GF-D8 (cell line): ENCODE results near the gene SCN2B.

Experiments used
- DNase-seq: peaks from one replicate; lab custom pipeline; 2025; lab: John Stamatoyannopoulos, UW

The SCN2B gene, protein sequence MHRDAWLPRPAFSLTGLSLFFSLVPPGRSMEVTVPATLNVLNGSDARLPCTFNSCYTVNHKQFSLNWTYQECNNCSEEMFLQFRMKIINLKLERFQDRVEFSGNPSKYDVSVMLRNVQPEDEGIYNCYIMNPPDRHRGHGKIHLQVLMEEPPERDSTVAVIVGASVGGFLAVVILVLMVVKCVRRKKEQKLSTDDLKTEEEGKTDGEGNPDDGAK

DNA sequence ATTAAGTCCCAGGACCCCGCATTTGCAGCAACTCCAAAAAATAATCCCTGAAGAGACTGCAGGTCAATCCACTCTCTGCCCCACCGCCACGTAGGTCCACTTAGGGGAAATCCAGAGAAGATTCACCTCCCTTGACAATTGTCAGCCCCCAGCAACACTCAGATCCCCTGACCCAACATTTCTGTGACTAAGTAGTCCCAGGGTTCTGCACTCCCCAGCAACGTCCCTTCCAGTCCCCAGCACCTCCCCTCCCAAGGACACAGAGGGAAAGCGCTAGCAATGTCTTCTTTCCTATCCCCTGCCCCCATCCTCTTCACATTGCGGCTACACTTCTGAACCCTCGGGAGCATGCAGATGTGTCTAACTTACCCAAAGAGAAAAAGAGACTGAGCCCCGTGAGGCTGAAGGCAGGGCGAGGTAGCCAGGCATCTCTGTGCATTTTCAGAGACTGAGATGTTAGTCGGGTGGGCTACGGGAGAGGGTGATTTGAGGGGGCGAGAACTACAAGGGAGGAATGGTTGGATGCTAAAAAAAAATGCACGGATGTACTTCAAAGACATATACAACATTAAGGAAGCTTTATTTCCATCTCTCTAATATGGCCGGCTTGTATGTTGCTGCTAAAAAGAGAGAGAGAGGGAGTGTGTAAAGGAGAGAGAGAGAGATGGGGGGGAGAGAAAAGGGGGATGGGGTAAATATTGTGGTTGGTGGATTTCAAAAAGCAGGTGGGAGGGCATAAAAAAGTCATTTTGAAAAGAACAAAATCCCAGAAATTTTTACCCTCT lies at the start of gene SCN2B:
Gene SCN2B (minus strand): TSS at position 647 of the 785 bp plus-strand sequence. CDS start 208 bp downstream, at position 439.
- DNase-seq, result no peak

DNA sequence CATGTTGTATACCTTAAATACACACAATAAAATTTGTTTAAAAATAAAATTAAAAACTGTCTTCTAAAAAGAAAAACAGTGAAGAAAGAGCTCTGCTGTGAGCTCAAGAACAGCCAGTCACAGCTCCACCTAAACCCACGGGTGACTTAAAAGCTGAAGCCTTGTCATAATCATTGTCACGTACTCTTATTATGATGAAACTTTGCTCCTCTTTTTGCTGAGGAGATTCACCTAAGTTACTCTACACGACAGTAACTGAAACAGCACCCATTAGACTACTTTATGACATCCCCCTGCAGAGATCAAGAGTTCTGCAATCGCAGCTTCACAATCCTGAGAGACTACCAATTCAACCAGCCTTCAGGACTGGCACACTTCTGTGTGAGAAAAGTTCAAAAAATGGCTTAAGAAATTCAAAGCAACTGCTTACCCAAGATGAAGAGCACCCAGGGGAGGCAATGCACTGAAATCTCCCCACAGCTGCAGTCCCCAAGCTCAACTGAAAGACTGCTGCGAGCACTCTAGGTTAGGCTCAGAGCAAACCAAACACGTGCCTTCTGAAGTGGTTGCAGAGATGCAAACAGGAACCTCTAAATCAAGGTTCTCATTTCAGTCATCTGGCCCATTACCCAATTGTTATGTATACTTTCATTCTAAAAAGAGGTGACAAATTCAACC lies 48.2 kb upstream of the SCN2B start, which contains the start of gene JAML:
Gene JAML (minus strand): TSS at position 501 of the 678 bp plus-strand sequence. CDS start 10,145 bp downstream, outside the sequence.
- DNase-seq, result peak; percentile 62

DNA sequence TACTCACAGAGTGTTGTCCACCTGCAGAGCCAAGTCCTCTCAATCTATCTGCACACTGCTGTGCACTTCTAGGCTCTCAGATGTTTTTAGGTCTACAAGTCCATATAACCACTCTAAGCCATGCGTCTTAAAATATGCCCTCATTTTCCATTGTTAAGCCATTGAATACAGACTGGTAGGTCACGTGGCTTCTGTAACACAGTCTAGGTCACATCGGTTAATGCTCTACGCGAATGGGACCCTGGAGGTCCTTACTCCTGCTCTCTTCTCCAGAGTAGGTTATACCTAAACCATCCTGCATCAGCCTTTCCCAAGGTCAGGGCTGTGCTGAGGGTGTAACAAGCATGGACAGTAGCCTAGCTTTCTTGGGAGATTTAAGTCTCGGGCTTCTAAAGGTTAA lies 47.6 kb upstream of the SCN2B start:
- no peak for DNase-seq

DNA sequence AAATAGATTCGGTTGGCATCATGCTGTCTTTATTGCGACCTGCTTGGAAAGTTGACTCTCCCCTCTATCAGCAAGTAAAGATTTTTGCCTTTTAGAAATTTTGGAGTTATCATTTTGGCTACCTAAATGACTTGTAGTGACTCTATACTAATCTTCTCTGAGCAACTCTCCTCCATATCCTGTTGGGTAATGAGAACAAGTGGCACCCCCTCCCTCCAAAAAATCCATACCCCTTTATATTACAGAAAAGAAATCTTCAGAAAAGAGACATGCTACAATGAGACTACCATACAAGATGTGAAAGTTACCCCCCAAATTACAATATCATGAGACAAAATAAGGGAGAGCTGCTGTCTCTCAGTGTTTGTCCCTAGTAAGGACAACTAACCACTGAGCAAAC lies 47.1 kb upstream of the SCN2B start:
- DNase-seq, result no peak

DNA sequence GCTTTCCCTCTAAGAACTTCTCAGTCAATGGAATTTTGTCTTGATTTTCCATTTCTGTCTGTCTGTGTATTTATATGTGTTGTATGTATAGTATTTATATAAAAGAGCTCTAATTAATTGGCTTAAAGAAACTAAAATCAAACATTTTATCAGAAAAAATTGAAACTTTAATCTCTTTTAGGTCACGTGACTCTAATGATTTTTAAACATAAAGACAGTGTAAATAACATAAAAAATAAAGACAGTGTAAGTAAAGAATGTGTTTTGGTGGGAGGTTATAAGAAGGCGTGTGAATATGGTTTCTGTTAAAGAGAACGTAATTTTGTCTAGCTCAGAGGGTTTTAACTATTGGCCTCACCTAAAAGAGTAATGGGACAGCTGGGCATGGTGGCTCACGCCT lies 46.0 kb upstream of the SCN2B start:
- no peak for DNase-seq

DNA sequence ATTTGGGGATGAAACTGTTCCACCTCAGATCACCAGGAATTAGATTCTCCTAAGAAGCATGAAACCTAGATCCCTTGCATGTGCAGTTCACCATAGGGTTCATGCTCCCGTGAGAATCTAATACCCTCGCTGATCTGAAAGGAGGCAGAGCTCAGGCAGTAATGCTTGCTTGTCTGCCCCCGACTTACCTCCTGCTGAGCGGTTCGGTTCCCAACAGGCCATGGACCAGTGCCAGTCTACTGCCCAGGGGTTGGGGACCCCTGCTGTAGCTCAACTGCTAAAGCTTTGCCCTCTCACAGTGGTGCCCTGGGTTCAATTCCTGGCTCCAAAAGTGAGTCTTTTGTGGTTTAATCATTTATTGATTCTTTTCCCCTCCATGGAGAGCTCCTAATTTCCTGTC lies 45.0 kb upstream of the SCN2B start:
- no peak for DNase-seq

DNA sequence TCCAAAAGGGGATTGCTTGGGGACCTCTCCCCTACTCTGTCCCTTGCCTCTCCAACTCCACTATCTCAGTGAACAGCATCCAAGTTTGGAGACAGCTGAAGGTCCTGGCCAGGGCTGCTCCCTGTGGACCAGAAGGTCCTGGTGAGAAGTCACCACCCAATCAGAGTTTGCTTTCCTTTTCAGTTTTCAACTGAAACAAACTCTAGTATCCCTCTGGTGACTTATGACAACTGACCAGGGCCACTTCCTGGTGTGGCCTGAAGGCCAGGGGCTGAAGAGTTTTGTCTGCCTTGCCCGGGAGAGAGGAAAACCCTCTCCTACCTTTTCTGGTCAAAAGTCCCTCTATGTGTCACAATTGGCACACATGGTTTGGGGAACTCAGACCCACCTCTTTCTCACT lies 43.3 kb upstream of the SCN2B start:
- DNase-seq, result no peak

DNA sequence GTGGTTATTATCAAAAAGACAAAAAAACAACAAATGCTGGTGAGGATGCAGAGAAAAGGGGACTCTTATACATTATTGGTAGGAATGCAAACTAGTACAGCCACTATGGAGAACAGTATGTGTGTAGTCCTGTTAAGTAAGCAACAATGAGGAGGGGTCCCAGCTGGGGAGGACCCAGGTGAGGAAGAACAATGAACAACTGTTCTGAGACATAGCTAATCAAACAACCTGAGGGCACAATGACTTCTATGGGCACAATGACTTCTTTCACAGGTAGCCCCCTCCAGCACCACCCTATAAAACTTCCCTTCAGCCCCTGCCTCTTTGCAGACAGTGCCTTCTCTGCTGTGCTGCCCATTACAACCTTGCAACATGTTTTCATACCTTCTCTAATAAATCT lies 42.8 kb upstream of the SCN2B start:
- no peak for DNase-seq

DNA sequence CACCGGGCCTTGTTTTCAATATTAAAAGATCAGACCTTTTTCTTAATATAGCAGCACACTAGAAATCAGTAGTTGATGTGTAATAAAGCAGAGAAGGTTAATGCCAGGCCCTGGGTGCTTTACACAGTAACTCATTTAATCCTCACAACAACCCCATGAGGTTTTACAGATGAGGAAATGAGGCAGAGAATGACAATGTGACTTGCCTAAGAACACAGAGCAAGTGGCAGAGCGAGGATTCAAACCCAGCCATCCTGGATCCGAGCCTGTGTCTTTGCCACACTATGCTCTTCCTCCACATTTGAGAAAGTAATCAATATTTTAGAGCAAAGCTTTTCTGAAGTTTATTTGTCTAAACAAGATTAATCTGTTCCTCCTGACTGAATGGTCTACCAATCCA lies 41.1 kb upstream of the SCN2B start:
- DNase-seq, result no peak

DNA sequence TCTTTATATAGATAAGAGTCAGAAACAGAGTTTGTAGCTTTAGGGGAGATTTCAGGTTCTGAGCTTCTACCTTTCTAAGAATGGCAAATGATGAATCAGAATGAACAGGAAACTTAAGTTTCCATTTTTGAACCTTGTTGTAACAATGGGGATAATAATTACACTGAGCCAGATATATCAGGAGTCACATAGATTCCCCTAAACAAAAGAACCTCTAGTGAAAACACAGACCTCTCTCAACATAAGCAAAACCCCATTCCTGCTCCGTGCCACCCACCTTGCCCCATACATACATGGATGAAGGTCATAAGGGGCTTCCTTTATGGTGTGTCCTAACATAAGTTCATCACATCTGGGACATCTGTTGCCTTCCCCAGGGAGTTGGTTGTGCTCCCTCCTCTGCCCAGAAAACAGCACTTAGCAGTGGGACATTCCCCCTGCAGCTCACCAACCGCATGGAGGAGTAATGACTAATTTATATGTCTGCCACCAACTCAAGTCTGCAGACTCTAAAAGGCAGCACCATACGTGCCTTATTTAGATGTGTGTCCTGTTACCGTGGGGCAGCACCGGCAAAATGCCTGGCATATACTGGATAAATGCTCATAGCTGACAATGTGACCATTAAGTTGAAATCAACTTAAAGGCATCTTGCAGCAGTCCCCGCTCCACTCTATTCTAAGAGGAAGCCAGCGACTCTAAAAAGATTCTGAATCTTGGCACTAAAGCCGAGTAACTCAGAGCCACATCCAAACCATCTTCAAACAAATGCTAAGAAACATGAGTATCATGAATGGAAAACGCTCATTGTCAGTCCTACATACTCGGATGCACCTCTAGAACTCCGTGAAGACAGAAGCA lies 40.4 kb upstream of the SCN2B start:
- DNase-seq, result no peak

DNA sequence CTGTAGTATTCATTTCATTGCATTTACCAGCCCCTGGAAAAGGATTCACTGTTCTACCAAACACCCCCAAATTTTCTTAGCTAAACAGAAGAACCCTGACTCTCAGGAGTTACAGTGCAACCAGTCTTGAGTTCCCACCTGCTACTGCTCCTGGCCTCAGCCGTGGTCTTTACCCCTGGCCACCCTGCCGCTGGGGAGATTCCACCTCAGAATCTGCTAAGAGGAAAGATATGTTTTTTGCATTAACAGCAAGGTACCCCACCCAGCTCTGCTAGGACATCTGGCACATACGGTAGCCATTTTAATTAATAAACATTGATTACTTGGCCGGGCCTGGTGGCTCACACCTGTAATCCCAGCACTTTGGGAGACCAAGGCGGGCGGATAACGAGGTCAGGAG lies 39.3 kb upstream of the SCN2B start:
- no peak for DNase-seq

DNA sequence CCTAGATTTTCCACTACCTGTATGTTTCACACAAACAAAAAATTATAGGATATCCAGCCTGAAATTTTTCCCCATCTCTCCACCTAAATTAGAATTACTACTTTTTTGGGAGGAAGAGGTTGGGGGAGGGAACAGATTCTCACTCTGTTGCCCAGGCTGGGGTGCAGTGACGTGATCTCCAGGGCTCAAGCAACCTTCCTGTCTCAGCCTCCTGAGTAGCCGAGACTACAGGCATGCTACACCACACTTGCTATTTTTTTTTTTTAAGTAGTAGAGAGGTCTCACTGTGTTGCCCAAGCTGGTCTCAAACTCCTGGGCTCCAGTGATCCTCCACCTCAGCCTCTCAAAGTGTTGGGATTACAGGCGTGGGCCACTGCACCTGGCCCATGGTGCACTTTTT lies 38.8 kb upstream of the SCN2B start:
- DNase-seq, result no peak

DNA sequence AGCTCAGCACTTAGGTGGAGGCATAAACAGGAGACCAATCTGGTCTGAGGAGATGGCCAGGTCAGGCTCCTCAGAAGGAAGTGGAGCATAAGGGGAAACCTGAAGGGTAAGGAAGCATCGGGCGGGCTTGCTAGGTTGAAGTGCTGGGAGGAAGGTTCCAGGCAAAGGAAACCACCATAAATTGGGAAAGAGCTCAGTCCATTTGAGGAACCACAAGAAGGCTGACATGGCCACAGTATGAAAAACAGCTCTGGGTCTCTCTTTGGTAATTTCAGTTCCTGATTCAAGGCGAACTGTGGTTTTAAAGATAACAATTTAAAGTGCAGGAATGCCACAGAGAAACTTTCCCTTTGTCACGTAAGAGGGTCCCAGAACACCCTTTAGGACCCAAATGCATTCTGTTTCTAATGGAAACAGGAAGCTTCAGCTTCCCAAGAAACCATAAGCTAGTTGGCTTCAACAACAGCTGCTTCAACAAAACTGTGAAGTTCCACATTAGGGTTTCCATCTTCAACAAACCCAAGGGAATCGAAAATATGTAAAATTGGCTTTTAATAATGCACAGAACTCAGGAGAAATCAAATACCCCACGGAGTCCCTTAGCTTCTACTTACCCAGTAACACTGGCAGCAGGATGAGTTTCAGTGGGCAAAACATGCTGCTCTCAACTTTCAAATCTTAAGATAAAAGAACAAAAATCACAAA lies 37.9 kb upstream of the SCN2B start:
- DNase-seq, result peak; percentile 100

DNA sequence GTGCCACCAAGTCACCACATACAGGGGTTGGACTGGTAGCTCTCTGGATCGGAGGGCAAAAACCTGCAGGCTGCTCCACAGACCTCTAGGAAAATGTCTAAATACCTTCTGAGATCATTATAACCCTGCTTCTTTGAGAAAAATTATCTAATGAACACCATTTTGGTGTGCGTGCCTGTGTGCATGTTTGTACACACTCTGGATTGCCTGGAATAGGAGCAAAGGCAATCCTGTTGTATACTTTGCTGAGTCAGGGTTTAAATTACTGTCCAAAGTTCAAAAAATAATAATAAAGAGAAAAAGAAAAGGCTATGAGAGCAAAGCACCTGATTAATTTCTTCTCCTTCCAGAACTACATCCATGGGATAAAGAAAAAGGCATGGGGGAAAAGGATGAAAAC lies 37.3 kb upstream of the SCN2B start:
- no peak for DNase-seq

DNA sequence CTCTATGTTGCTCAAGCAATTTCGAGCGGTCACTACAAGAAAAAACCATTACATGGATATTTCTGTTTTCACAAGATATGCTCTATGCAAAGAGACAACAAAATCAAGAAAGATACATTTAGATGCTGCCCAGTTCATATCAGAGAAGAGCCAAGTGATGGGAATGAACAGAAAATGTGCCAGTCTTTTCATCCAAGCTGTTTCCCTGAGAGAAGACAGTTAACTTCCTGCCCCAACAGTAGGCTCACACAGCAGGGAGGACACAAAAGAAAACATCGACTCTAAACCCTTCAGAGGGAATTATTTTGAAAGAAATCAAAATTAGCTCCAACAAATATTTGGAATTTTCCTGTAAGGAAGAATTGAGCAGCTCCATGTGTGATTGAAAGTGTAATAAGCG lies 36.8 kb upstream of the SCN2B start:
- DNase-seq, result peak; percentile 40

DNA sequence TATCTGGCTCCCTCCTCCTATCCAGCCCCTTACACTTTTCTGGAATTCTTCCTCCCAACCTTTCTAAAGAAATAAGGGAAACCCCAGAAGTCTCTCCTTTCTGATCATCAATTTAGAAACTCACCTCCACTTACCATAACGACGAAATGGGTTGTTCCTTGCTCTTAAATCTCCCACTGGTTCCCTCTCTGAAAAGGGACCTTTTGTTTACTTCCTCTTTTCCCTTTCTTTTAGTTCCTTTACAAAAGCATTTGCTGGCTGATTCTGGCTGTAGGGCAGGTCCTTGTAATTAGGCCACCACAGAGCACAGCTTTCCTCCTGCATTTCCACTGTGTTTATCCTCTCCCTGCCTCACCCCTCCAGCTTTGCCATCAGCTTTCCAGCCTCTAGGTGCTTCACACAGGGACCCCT lies 36.3 kb upstream of the SCN2B start:
- DNase-seq, result peak; percentile 93

DNA sequence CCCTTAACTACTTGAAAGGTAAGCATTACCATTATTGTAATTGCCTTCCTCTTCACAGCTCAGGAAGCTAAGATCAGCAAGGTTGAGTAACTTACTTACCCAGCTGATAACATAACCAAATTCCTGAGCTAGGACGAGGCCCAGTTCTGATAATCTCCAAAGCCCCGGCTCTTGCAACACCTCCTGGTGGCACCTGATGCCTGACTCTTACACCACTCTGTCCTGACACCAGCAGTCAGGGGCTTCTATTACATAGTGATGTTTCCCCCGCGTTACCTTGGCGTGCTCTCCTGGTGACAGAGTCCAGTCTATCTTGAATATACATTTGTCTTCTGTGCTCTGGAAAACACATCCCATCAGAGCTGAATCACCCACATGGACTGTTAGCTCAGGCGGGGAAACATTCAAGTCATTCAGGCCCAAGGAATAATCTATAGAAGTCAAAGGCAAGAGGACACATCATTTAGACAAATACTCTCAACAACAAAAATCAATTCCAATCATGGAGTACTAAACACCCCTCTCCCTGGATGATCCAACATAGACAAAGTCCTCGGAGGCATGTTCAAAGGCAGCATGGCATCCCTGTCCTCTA lies 35.8 kb upstream of the SCN2B start:
- DNase-seq, result peak; percentile 96

DNA sequence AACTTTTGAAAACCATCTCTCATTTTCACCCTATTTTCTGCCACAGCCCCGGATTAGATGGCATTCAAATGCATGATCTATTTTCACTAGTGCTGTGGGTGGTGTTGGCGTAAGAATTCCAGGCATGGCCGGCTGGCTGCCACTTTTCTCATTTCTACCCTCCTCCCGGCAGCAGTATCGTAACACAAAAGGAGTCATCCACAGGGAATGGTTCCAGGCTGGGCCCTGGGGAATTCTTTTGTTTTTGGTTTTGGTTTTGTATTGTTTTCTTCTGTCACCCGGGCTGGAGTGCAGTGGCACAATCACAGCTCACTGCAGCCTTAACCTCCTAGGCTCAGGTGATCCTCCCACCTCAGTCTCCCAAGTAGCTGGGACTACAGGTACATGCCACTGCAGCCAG lies 34.6 kb upstream of the SCN2B start:
- no peak for DNase-seq

DNA sequence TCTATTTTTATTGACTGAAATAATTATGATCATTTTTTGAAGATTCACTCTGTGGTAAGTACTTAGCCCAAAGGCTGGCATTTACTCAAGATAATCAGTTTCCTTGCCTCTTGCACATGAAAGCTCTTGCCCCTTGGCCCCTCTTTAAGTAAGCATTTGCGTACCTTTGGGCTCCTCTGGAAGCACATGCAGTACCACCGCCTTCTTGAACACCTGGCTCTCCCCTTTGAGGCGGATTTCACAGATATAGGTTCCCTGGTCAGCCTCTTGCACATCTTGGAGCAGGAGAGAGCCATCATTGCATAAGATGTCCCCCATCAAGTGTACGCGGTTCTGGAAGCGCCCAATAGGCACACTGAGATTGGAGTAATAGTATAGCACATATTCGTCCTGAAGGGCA lies 33.9 kb upstream of the SCN2B start:
- no peak for DNase-seq

DNA sequence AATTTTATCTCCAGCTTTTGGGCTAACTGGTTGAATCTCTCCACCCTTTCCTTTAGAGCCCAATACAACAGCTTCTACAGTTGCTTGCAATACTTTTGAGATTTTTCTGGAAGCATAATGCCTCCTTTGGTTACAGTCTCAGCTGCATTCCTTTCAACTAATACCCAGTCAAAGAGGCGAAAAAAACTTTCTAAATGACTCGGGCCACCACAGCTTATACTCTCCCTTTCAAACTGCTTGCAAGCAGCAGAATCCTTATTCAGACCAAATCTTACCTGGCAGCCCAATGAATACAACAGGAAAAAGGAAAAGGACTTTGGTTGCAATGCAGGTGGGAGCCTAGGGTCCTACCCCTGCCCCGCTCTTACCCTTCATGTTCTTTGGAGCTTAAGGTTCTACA lies 32.6 kb upstream of the SCN2B start:
- DNase-seq, result no peak

DNA sequence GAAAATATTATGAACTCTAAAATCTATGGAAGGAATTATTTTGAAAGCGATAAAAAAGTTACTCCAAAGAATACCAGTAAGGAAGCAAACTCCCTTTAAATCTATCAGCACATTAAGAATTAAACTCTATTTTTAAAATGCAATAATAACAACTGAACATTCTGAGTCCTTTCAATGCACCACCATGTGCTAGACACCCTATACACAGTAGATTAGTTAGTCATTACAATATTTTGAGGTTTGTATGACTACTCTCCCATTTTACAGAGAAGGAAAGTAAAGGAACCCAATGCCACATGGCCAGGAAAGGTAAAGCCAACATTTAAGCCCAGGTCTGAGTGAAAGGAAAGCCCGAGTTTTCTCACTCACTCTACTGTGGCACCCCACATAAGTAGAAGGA lies 30.6 kb upstream of the SCN2B start:
- no peak for DNase-seq
